Measurements from ENCODE around the gene IFNA16.

Gene IFNA16

DNA sequence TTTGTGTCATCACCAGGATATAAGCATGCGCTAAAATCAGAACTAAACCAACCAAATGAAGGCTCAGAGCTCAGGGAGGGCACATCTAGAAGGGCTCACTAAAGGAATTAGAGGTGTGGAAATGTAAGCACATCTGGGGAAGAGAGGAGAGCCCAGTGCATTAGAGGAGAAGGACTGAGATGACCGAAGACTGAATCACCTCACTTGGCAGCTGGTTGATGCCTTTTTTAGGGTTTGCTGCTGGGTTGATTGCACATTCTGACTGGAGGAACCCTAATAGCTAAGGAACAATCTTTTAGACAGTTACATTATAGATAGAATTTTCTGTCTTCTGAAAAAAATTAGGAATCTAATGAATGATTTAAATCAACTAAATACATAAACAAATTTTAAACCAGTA, 42.4 kb downstream of the IFNA16 start:
- POLR2A ChIA-PET = no interaction called here
- no peak overlapping the region for H3K27ac ChIP-seq (ENCODE audit: extremely low read depth, low read depth, low read length)
- no peaks in the 10 kb centered on the region for H3K4me1 ChIP-seq (ENCODE audit: control insufficient read depth, insufficient read depth, low read length)
- TF ChIP-seq, protein P1, sequence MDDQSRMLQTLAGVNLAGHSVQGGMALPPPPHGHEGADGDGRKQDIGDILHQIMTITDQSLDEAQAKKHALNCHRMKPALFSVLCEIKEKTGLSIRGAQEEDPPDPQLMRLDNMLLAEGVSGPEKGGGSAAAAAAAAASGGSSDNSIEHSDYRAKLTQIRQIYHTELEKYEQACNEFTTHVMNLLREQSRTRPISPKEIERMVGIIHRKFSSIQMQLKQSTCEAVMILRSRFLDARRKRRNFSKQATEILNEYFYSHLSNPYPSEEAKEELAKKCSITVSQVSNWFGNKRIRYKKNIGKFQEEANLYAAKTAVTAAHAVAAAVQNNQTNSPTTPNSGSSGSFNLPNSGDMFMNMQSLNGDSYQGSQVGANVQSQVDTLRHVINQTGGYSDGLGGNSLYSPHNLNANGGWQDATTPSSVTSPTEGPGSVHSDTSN (CRISPR knock-in tag; IDR thresholded peaks at IDR 0.05) = no peak
- TF ChIP-seq ZBTB6 (tag by site-specific recombination; IDR thresholded peaks at IDR 0.05) = no peak
- TF ChIP-seq, protein P2, sequence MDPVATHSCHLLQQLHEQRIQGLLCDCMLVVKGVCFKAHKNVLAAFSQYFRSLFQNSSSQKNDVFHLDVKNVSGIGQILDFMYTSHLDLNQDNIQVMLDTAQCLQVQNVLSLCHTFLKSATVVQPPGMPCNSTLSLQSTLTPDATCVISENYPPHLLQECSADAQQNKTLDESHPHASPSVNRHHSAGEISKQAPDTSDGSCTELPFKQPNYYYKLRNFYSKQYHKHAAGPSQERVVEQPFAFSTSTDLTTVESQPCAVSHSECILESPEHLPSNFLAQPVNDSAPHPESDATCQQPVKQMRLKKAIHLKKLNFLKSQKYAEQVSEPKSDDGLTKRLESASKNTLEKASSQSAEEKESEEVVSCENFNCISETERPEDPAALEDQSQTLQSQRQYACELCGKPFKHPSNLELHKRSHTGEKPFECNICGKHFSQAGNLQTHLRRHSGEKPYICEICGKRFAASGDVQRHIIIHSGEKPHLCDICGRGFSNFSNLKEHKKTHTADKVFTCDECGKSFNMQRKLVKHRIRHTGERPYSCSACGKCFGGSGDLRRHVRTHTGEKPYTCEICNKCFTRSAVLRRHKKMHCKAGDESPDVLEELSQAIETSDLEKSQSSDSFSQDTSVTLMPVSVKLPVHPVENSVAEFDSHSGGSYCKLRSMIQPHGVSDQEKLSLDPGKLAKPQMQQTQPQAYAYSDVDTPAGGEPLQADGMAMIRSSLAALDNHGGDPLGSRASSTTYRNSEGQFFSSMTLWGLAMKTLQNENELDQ (tag by site-specific recombination; IDR thresholded peaks at IDR 0.05; ENCODE audit: low read depth) = no peak
- TF ChIP-seq SCRT2 (tag by site-specific recombination; IDR thresholded peaks at IDR 0.05) = no peak
- TF ChIP-seq ZNF24 (tag by site-specific recombination; IDR thresholded peaks at IDR 0.05) = no peak
- no peak for TF ChIP-seq PRDM1 (tag by site-specific recombination; IDR thresholded peaks at IDR 0.05)
- TF ChIP-seq SETDB1 (IDR thresholded peaks at IDR 0.05; ENCODE audit: insufficient read length, low read length) = no peak
- no peak for TF ChIP-seq ZNF175 (tag by site-specific recombination; IDR thresholded peaks at IDR 0.05)
- no peak for TF ChIP-seq TRIM28 (IDR thresholded peaks at IDR 0.05; ENCODE audit: borderline replicate concordance, low read length)
- TF ChIP-seq, protein P3, sequence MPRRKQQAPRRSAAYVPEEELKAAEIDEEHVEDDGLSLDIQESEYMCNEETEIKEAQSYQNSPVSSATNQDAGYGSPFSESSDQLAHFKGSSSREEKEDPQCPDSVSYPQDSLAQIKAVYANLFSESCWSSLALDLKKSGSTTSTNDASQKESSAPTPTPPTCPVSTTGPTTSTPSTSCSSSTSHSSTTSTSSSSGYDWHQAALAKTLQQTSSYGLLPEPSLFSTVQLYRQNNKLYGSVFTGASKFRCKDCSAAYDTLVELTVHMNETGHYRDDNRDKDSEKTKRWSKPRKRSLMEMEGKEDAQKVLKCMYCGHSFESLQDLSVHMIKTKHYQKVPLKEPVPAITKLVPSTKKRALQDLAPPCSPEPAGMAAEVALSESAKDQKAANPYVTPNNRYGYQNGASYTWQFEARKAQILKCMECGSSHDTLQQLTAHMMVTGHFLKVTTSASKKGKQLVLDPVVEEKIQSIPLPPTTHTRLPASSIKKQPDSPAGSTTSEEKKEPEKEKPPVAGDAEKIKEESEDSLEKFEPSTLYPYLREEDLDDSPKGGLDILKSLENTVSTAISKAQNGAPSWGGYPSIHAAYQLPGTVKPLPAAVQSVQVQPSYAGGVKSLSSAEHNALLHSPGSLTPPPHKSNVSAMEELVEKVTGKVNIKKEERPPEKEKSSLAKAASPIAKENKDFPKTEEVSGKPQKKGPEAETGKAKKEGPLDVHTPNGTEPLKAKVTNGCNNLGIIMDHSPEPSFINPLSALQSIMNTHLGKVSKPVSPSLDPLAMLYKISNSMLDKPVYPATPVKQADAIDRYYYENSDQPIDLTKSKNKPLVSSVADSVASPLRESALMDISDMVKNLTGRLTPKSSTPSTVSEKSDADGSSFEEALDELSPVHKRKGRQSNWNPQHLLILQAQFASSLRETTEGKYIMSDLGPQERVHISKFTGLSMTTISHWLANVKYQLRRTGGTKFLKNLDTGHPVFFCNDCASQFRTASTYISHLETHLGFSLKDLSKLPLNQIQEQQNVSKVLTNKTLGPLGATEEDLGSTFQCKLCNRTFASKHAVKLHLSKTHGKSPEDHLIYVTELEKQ (tag by site-specific recombination; IDR thresholded peaks at IDR 0.05; ENCODE audit: borderline replicate concordance) = no peak
- TF ChIP-seq ZBTB17 (tag by site-specific recombination; IDR thresholded peaks at IDR 0.05) = no peak
- TF ChIP-seq RBAK (tag by site-specific recombination; IDR thresholded peaks at IDR 0.05) = no peak
- no peak for TF ChIP-seq PRDM10 (tag by site-specific recombination; IDR thresholded peaks at IDR 0.05)
- no peak for TF ChIP-seq ZNF19 (tag by site-specific recombination; IDR thresholded peaks at IDR 0.05; ENCODE audit: low read depth)
- no peak for TF ChIP-seq ZNF529 (tag by site-specific recombination; IDR thresholded peaks at IDR 0.05; ENCODE audit: insufficient replicate concordance)
- TF ChIP-seq, protein P4, sequence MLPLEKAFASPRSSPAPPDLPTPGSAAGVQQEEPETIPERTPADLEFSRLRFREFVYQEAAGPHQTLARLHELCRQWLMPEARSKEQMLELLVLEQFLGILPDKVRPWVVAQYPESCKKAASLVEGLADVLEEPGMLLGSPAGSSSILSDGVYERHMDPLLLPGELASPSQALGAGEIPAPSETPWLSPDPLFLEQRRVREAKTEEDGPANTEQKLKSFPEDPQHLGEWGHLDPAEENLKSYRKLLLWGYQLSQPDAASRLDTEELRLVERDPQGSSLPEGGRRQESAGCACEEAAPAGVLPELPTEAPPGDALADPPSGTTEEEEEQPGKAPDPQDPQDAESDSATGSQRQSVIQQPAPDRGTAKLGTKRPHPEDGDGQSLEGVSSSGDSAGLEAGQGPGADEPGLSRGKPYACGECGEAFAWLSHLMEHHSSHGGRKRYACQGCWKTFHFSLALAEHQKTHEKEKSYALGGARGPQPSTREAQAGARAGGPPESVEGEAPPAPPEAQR (tag by site-specific recombination; IDR thresholded peaks at IDR 0.05) = no peak
- no peak overlapping the region for H3K4me3 ChIP-seq (ENCODE audit: low read depth, low read length)
- H3K36me3 ChIP-seq (ENCODE audit: control insufficient read depth in 2 of 2, insufficient read depth in 1 of 2, low read length in 2 of 2) = no peaks in the 10 kb centered on the region
- CTCF ChIA-PET = interaction anchor here (0.5 to 2.4 kb wide), 4 partner anchors 8 to 613 kb away, joined by 3 to 19 read pairs (median 5); no protein-coding TSS in a partner anchor
- H3K9me3 ChIP-seq (ENCODE audit: control insufficient read depth, insufficient read depth, low read depth, low read length) = no peaks in the 10 kb centered on the region
